ENCODE data around the gene CD101. TPM values are rescaled to one million over a fixed set of nuclear protein-coding genes. Genes with fewer than 3 reads are reported as not detected.

The CD101 gene
- total RNA-seq, 1 donor from 2014 or later = 1.9 TPM

DNA sequence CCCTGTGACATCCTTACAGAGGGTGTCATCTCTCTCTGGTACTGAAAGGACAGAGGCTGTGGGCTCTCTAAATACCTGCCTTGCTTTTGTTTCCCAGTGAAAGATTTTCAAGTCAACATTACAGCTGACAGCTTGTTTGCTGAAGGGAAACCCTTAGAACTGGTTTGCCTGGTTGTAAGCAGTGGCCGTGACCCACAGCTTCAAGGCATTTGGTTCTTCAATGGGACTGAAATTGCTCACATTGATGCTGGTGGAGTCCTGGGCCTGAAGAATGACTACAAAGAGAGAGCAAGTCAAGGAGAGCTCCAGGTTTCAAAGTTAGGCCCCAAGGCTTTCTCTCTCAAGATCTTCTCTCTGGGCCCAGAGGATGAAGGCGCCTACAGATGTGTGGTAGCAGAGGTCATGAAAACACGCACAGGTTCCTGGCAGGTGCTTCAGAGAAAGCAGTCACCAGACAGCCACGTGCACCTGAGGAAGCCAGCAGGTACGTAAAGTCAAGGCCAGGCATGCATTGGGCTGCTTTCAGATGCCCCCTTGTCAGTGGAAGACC is 11.8 kb downstream of the CD101 start:
- intact Hi-C loops (cut with micrococcal nuclease) = no loop called here

DNA sequence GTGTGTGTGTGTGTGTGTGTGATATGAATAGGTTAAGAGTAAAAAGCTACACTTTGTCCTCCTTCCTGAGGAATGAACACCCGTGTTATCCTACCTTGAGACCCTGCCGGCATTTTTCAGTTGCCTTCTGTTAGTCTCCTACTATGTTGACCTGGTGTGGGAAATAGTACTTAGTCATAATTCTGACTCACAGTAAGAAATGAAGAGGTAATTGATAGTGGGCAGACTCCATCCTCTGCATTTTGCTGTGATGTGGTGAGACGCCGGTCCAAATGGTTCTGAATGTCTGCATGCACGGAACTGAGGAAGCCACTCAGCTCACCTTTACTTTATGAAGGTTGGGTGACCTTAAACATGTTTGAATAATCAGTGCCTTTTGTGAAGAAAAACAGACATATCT is 12.6 kb downstream of the CD101 start:
- intact Hi-C loops (cut with micrococcal nuclease) = no loop called here

DNA sequence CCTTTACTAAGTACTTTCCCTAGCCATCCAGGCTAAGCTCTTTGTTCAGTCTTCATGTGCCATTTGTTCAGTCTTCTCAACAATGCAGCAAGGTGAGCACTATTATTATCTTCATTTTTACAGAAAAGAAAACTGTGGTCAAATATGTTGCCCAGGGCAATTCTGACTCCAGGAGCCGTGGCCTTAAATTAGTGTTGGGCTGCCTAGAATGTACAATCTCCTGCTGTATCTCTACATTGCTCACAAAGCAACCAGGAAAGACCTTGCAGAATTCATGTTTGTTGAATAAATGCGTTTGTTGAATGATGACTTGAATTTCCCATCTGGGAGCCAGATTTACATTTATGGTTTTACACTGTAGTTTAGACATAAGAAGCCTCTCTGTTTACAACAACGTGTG is 14.2 kb downstream of the CD101 start:
- intact Hi-C loops (cut with micrococcal nuclease) = no loop called here

DNA sequence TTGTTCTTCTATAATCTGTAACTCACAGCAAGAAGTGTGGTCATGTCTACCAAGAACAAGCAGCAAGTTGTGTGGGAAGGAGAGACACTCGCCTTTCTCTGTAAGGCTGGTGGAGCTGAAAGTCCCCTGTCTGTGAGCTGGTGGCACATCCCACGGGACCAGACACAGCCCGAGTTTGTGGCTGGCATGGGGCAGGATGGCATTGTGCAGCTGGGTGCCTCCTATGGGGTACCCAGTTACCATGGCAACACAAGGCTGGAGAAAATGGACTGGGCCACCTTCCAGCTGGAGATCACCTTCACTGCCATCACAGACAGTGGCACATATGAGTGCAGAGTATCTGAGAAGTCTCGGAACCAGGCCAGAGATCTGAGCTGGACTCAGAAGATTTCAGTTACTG is 15.5 kb downstream of the CD101 start:
- intact Hi-C loops (cut with micrococcal nuclease) = no loop called here

DNA sequence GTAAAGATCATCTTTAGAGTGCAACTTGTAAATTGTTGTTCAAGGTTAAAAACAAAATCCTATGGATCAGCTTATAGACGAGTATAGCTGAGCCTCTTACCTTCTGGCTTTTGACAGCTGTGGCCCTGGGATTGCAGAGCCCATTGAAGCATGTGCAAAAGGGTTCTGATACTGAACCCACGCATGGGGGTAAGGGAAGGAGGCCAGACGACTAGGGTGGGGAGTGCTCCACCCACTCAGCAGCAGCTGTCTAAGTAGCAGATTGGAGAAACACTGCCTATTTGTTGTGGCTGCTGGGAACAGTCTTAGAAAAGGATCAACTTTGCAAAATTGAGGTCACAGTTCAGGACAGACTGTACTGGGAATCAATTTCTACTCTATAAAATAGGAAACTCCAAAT is 16.1 kb downstream of the CD101 start:
- intact Hi-C loops (cut with micrococcal nuclease) = no loop called here

DNA sequence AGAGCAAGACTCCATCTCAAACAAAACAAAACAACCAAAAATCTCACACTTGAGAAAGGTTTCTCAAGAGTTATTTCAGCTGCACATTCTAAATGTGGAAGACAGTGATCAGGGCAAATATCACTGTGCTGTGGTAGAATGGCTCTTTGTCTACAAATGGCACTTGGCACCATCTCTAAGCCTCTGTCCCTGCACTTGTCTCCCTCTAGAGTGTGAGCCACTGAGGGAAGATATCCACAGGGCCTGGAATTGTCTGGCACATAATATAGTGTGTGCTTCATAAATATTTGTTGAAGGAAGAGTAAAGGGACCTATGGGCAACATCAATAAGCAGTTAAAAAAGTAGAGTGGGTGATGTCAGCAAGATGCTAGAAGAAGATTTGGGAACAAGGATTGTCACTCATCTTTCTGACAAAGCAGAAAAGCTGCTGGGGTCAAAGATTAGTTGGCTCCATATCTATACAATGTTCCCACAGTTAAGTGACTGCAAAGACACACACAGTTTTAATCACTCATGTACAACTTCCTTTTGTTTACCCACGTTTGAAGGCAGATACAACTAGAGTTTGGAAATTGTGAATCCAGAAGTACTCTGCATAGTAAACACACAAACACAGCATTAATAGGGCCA is 19.1 kb downstream of the CD101 start:
- intact Hi-C loops (cut with micrococcal nuclease) = no loop called here

DNA sequence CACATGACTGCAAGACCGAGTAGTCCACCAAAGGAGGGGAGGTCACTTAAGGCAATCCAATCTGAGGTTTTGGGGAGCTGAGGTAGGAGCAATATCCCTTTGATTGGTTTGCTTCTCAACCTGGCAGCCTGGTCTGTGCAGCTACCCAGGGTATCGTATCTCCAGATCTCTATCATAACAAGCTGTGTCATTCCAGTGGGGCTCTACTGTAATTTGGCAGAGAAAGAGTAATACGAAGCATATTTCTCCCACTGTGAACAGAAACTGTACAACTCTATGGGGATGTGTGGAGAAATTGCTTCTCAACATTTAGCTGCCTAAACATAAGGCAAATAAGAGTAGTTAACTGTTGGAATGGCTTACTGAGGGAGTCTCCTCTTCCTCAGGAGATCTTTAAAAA is 20.6 kb downstream of the CD101 start:
- intact Hi-C loops (cut with micrococcal nuclease) = no loop called here

DNA sequence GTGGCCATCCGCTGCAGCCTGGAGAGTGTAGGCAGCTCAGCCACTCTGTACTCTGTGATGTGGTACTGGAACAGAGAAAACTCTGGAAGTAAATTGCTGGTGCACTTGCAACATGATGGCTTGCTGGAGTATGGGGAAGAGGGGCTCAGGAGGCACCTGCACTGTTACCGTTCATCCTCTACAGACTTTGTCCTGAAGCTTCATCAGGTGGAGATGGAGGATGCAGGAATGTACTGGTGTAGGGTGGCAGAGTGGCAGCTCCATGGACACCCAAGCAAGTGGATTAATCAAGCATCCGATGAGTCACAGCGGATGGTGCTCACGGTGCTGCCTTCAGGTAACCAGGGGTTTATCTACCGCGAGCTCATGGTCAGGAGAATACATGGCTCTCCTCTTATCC is 24.0 kb downstream of the CD101 start:
- intact Hi-C loops (cut with micrococcal nuclease) = no loop called here

DNA sequence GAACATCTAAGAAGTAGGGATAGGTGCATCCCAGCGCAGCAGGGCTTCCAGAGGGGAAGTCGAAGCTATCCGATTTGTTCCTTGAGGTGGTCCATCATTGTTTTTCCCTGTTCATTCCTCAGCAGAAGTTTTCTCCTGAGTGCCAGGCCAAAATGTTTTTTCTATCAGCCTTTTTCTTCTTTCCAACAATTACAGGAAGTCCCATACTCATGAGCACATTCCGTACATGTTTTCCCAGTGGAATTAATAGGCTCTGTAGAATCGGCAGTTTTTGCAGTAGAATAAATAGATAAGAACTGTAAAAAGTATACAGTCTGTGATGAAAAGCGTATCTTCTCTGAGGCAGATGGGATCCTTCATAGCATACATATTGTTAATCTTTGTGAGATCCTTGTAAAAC is 24.8 kb downstream of the CD101 start:
- intact Hi-C loops (cut with micrococcal nuclease) = no loop called here

DNA sequence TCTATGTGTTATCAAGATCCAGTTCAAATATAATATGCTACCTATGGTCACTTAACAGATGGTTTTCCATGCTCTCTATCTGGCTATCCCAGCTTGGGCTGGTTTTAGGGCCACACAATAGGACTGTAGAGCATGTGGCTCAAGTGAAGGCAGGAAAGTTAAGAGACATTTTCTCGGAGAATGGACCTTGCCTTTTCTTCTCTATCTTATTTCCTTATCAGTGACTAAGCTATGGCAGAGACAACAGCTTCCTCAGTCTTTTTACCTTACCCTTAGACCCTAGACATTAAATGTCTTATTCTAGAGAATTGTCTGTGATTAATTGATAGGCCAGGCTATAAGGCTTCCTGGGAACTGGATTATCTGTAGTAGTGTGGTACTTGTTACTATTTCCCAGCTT is 28.1 kb downstream of the CD101 start:
- intact Hi-C loops (cut with micrococcal nuclease) = no loop called here

DNA sequence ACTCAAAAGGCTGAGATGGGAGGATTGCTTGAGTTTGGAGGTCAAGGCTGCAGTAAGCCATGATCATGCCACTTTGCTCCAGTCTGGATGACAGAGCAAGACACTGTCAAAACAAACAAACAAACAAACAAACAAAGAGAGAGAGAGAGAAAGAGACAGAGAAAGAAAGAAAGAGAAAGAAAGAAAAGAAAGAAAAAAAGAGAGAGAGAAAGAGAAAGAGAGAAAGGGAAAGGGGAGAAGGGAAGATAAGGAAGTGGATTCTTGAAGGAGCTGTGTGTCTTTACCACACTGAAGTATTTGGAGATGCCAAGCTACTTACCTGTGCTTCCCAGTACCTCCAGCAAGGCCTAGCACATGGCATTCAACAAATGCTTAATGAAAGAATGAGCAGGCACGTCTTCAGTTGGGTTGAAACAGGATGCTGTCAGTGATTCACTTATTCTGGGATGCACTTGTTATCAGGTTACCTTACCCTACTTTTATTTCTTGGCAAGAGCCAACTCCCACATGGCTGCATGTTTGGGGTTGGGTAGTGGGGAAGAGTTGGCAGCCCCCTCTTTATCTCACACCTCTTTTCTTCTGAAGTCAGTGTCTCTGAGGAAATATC is 28.8 kb downstream of the CD101 start:
- intact Hi-C loops (cut with micrococcal nuclease) = no loop called here

DNA sequence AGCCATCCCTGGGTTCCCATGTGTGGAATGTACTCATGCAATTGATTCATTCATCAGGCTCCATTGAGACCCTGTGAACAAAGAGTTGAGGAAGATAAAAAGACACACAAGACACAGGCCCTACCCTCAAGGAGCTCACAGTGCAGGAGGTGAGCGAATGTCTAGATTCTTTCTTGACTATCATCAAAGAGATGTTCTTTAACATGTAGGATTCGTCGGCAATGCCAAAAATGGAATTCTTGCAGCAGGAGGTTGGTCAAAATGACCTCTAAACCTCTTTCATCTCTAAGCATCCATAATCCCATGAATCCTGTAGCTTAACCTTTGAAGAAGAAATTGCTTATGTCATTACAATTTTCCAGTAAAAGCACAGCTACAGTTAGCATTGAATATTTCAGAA is 30.7 kb downstream of the CD101 start:
- intact Hi-C loops (cut with micrococcal nuclease) = no loop called here

DNA sequence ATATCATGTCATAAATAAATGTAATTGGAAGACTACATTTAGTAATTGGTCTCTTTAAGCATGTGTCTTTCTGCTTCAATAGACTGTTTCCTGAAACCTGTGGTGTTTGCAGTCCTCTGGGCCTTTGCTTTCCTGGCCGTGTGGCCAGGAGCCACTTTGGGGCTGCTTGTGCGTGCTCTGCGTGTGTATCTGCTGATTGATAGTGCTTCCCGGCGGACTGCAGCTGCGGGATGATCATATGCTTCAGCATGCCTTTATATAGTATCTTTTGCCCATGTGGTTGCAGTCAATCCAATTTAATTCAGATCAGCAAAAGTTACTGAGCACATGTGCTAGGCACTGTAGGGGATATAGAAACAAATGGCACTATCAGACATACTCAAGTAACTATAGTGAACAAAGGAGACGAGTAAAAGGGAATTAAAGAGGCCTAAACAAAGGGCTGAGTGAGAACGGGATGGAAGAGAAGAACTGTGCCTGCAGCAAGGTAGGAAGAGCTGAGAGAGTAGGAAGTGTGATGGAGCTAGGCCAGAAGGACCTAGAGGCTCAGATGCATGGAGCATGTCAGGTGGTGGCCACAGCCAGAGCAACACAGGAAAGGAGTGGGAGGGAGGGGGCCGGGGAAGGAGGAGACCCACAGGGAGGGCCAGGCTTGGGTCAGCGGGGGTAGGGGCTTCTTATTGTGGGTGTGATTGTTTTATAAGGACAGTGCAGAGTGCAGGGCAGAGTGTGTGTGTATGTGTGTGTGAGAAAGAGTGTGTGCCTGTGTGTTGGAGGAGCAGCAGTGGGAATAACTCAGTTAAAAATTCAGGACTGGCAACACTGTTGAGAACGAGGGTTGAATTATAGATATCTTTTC is 31.4 kb downstream of the CD101 start:
- intact Hi-C loops (cut with micrococcal nuclease) = no loop called here

DNA sequence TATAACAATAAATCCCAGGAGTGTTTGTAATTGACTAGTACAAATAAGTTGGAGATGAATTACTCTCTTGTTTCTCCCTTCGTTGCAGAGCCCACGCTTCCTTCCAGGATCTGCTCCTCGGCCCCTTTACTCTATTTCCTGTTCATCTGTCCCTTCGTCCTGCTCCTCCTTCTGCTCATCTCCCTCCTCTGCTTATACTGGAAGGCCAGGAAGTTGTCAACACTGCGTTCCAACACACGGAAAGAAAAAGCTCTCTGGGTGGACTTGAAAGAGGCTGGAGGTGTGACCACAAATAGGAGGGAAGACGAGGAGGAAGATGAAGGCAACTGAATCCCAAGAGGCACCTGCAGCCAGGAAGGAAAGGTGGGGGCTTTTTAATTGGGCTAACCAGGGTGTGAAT is 32.2 kb downstream of the CD101 start:
- intact Hi-C loops (cut with micrococcal nuclease) = no loop called here

DNA sequence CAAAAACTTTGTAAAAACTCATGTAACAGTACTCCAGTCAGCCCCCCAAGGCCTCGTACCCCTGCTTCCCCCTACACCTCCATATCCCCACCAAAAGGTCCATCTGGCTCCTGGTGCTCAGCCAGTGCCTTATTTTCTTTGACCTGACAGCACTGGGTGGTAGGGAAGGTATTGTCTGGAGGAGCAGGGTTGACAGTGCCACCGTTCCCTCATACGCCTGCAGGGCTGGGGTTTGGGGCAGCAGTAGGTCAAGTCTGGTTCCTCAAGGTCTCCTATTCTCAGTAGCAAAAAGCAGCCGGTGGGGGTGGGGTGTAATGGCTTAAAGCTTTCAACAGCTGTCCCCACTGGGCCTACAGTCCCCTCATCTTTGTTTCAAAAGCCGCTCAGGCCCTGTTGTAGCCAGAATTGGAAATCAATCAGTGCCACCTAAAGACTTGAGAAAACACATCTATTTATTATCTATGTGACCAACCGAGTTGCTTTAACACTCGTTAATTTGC is 33.3 kb downstream of the CD101 start:
- intact Hi-C loops (cut with micrococcal nuclease) = no loop called here

DNA sequence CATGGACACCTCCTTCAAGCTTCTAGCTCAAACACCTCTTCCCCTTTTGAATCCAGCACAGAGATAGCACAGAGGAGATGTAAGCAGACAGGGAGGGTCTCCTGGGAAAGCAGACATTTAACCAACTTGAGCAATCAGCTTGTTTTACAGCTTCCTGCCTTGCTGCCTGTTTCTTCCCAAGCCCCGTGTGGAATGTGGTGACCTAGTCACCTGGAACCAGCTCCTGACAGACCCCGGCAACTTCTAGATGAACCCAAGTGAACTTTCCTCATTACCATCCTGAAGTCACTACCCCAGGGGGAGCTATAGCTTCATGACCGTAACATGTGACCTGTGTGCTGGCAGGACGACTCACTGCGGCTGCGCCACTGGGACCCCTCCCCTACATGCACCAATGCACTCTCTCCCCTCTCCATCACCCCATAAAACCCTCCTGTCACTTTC is 34.5 kb downstream of the CD101 start:
- intact Hi-C loops (cut with micrococcal nuclease) = no loop called here

DNA sequence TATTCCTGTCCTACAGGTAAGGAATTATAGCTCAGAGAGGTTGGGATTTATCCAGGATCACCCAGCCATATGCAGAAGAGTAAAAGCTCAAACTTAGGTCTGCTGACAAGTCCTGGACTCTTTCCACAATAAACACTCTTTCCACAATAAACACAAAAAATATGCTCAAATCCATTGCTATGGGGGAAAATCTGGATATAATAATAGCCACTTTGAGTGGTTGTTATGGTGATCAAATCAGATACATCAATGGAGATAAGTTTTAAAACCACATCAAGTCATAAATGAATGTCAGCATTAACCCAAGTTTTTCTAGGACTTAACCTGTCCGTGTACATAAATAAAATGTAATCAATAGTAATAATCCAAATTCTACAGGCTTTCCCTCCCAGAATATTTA is 36.2 kb downstream of the CD101 start:
- intact Hi-C loops (cut with micrococcal nuclease) = no loop called here

DNA sequence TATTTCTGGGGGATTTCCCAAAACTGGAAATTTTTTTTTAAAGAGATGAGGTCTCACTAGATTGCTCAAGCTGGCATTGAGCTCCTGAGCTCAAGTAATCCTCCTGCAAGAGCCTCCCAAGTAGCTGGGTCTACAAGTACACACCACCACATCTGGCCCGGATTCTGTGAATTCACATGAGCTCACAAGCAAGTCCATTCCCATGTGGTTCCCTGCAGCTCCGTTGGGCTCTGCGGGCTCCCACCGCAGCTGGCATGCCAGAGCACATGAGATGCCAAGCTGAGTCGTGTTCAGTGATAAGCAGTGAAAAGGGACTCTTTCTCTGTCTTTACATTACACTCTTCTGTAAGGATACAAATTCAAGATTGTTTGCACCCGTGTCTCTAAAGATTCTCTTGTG is 36.7 kb downstream of the CD101 start:
- intact Hi-C loops (cut with micrococcal nuclease) = no loop called here

DNA sequence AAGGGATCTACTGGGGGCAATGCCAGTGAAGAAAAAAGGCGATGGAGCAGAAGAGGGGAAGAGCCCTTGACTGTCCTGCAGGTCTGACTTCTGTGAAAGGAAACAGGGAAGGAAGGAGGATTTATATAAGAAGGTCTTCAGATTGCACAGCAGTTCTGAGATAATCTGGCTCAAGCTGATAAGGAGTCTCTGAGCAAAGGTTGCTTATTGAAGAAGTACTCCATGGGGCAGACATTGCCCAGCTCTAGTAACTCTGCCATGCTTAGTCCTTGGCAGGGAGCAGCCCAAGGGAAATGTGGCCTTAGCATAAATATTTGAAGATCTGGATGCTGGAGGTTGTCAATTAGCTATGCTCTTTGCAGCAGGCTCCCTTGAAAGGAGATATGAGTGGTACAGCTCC is 42.7 kb downstream of the CD101 start:
- intact Hi-C loops (cut with micrococcal nuclease) = no loop called here

DNA sequence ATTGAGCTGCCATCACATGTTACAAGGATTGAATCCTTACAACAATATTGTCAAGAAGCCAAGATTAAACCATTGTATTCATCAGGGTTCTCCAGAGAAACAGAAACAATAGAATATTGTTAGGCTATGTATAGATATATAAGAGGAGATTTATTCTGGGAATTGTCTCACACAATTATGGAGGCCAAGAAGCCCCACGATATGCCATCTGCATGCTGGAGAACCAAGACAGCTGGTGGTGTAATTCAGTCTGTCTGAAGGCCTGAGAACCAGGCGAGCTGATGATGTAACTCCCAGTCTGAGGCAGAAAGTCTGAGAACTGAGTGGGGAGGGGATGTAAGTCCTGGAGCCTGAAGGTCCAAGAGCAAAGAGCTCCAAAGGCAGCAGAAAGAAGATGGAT is 44.1 kb downstream of the CD101 start:
- intact Hi-C loops (cut with micrococcal nuclease) = no loop called here

DNA sequence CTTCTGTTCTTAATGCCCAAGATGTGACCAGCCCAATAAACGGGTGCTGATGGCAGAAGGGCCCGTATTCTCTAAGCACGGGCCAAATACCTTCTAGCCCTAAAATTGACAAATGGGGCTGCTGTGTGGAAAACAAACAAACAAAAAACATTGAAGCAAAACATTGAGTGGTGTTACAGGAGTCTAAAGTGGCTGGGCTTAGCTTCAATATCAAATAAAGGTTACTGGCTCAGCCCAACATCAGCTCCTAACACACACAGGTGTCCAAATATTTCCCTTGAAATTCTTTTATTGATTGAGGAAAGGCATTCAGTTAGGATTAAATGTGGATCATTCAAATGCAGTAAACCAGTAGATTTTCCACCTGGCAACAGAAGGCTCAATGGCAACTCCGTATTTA is 45.2 kb downstream of the CD101 start:
- intact Hi-C loops (cut with micrococcal nuclease) = no loop called here

DNA sequence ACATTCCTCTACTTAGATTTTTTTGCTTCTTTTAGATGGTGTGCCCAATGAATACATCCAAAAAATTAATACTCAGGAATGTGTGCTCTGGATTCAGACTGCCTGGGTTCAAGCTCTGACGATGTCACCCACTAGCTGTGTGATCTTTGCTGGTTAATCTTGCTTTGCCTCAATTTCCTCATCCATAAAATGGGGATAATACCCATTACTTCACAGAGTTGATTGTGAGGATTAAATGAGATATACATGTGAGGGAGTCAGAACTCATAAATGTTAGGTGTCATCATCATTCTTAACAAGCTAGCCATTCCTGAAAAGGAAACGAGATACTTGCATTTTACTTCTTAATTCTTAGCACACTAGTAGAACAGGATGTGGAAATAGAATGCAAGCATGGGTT is 45.7 kb downstream of the CD101 start:
- intact Hi-C loops (cut with micrococcal nuclease) = no loop called here
